ENCODE data around the gene DDX27.

The DDX27 gene

DNA sequence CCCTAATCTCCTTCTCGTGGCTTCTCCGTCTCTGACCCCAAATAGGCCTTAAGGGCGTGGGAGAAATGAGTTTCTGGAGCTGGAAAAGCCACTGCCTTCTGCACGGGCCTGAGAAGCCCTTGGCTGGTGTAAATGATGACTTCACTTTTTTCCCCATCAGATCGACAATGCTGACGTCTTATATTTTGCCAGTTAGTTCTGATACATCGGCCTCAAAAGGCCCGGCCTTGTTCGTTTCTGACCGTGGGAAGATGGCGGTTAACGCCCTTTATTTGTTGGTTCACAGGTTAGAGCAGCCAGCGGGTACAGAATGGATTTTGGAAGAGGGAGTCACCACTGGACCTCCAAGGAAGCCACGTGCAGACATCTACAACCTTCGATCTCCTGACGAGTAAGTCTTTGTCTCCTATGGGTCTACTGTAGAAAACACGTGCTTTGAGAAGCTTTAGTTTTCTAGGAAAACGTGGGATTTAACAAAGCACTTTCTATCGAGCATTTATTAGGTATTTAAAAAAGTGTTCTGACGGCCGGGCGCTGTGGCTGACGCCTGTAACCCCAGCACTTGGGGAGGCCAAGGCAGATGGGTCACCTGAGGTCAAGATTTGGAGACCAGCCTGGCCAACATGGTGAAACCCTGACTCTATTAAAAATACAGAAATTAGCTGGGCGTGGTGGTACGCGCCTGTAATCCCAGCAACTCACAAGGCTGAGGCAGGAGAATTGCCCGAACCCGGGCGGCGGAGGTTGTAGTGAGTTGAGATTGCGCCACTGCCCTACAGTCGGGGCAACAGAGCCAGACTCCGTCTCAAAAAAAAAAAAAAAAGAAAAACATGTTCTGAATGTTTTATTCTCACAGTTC lies 59.8 kb downstream of the DDX27 start:
- DNase-seq = no peak

DNA sequence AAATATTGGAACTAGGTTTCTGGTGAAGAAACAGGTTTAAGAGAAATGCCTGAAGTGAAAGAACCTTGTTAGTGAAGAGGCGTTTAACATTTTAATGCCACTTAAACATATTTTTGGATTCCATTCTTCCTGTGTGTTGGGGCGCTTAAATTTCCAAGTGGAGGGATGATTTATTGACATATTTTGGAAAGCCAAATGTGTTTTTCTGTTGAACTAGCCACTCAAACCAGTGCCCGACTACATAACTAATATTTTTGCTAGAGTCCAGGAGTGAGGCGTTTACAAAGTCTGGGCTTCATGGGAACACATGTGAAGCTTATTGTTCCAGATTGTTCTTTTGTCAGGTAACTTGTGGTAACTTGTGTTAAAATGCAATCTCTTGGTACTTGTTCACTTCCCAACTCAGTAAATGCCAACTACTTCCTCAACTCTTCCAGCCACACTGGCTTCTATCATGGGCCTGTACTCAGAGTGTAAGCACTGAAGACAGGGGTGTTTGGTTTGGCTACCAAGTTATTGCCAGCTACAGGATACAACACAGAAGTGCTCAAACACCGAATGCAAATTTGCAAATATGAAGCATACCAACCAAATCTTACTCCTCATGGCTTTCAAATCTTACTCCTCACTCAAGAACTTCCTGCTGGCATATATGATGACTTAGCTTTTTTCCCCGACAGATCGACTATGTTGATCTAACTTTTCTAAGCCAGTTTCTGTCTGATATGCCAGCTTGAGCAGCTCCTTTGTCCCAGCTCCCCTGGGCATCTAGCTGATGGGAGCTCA lies 60.7 kb downstream of the DDX27 start:
- DNase-seq = no peak

DNA sequence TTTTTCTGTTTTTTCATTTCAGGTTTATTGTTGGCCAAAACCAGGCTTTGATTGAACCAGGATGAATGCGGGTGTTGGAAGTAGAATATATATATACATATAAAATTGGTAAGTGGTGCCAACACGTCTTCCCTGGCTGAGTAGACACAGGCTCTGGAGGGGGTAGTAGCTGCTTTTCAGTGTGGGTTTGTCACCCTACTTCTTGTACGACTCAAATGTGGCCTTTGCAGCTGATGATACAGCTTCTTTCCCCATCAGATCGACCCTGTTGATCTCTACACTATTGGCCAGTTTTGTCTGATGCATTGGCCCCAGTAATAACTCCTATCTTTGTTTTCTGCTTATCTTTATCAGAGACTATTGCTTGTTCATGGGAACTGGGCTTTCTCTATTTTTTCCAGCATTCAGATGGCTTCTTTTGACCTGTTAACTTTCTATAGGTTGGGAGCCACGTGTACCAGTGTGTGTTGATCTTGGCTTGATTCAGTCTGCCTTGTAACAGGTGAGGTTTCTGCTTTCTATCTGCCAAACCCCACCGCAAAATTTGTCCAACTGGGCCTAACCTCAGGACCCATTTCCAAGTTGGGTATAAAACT lies 61.3 kb downstream of the DDX27 start:
- no peak for DNase-seq

DNA sequence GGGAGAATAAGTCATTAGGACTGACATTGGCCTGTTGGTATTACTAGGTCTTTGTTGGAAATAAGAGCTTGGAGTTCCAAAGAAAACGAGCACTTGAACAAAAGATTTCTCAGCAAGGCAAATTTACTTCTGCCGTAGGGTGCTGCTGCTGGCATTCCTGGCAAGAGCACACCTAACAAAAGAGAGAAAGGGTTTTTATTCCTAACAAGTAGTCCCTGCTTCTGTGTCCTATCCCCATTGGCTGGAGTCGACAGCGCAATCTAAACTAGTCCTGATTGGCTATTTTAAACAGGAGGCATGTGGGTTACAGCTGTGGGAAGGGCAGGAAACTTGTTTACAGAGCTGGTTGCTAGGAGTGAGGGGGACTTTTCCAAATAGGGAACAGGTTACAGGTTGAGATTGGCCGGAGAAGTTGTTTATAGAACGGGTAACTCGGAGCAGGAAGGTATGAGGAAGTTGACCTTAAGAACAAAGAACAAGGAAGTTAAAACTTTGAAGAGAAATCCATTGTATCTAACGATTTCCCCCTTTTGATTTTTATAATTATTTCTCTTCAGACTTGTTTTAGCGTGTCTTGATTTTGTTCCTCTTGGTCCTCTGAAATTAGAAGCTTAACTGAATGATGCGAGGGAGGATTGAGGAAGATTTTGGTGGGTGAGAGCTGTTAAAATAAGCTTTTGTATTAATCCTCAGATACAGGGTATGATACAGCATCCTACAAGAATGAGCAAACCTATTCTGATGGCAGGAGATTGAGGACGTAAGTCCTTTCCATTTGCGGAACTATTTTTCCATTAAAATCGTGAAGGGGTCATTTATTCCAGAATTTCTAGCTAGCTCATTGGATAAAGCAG lies 62.1 kb downstream of the DDX27 start:
- DNase-seq = peak; percentile 39 to 57 (median 48)

DNA sequence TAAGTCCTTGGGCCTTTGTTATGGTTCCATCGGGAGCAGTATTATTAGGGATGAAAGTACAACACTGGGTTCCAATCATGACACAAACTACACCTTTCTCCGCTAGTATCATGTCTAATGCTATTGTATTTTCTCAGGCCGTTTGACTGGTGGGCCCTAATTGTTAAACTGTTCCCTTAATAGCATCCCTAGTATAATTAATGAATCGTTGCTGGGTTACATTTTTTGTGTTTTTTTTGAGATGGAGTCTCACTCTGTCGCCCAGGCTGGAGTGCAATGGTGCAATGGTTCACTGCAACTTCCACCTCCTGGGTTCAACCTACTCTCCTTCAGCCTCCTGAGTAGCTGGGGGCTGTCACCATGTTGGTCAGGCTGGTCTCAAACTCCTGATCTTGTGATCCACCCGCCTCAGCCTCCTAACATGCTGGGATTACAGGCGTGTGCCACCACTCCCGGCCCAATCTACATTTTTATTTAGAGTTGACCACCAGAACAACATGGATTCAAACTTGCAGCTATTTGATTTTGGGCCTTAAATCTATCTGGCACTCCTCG lies 62.8 kb downstream of the DDX27 start:
- DNase-seq = no peak

DNA sequence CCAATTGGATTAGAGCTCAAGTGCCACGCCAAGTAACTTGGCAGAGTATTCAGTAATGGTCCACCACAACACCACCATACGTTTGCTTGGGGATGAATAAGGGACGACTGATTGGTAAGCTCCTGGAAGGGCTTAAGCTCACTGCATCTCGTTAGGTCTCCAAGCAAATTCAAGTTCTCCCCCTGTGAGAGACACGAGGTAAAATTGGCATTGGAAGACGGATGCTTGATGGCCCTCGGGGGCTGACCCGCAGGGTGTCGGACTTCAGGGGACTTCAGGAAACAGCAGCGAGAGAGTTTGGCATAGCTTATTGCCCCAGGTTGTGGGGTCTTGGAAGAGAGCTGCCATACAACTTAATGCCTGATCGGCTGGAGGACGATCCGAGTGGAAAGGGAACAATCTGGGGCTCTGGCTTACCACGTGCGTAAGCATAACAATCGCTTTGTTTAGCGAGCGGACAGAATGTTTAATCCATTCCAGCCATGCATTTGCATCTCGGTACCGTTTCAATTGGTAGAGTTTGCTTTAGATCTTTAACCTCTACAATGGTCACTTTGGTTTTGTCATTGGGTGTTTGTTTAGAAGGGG lies 63.5 kb downstream of the DDX27 start:
- DNase-seq = no peak

DNA sequence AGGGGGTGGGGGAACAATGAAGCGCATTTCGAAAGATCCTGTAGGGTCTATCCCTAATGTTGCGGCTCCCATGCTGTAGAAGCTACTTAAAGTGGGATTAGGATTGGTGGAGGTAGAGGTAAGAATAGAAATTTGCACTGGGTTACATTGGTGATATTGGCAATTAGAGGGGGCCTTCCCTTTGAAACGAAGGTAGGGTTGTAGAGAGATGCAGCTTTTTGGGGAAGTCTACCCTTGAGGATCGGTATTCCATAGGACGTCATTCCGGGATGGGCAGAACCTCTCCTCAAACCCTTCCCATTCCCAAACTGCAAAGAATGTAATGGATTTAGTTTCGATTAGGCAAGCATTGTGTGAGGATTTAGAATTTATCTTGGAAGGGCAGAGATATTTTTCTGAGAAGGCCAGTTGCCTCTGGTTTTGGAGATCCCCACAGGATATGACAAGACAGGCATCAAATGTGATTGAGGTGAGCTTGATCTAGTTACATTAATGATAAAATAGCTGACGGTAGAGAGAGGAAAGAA lies 64.0 kb downstream of the DDX27 start:
- DNase-seq = no peak

DNA sequence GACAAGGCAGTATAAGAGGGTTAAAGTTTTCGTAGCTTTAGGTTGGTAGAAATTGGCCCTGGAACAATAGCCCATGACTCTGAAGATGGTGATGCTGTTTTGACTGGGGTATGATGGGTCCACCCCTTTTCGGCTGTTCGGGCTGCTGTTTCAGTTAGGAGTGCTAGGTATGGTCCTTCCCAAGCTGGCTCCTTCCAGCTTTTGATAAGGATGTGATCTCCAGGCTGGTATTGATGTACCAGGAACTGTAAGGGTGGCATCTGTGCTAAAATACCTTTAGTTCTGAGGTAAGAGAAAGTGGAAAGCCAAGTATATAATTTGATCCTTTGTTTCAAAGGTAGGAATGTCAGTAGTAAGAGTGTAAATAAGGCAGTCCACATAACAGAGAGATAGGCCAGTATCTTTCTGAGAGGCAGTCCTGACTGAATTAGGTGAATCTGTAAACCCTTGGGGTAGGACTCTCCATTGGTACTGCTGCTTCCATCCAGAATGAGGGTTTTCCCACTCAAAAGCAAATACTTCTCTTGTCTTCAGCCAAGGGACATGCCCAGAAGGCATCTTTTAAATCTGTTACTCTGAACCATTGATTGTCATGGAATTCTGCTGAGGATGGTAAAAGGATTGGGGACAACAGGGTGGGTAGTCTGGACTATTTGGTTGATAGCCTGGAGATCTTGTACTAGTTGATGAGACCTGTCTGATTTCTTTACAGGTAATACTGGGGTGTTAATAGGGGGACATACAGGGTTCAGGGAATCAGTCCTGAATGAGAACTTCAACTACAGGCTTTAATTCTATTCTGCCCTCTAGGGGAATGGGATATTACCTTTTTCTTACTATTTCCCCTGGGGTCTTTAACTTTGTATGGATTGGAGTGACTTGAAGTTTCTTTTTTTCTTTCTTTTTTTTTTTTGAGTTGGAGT lies 64.7 kb downstream of the DDX27 start:
- no peak for DNase-seq

DNA sequence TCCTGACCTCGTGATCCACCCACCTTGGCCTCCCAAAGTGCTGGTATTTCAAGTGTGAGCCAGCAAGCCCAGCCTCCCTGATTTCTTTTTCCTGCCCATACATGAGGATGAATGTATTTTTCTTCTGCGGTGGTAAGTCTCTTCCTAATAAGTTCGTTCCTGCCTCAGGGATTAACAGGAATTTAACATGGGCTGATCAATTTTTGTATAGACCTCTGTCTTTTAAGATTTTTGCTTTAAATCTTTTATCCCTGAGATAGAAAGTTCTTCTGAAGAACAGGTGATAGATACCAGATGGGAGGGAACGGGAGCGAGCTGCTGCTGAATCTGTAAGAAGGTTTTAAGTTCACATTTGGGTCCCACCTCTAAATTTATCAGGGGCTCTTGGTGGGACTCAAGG lies 65.6 kb downstream of the DDX27 start:
- no peak for DNase-seq

DNA sequence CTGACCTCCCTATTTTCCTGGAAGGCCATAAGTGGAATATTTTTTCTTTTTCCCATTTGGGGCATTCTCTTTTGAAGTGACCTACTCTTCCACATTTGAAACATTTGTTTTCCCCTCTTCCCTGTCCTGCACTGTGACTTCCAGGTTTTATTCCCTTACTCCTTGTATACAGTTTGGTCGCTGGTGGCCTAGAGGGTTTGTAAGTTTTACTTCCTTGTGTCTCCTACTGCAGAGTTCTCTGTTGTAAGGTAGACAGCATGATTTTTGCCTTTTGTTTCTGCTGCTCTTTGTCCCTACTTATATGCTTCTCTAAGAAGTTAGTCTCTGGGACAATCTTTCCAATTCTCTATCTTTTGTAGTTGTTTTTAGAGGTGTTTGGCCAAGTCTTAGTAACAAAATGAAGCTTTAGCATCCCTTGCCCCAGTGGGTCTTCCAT lies 66.0 kb downstream of the DDX27 start:
- DNase-seq = no peak

DNA sequence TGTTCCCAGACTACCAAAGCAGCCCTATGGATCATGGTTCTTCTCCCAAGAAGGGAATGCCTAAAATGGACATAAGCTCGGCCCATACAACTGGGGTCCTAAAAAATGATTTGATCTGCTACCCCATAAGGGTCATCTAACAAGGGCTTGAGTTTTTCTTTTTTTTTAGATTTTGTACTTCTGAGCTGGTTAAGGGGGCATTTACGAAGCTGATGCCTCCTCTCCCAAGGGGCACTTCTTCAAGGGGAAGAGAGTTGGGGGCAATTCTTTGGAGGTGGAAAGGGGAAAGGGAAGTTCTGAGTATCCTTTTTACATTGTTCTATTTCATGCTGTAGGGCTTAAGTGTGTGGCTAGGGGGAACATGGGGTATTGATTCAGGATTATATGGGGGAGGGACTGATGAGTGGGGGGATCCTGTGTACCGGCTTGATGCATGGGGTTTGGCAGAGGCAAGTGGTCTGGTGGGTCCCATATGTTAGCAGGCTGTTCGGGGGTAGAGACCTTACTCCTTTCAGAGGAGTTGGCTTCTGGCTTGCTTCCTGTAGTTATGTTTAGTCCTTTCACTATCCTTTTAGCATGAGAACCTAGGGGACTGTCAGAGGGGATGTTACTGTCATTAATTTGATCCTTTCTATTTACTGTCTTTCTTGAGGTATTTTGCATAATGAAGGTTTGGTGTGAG lies 66.7 kb downstream of the DDX27 start:
- no peak for DNase-seq

DNA sequence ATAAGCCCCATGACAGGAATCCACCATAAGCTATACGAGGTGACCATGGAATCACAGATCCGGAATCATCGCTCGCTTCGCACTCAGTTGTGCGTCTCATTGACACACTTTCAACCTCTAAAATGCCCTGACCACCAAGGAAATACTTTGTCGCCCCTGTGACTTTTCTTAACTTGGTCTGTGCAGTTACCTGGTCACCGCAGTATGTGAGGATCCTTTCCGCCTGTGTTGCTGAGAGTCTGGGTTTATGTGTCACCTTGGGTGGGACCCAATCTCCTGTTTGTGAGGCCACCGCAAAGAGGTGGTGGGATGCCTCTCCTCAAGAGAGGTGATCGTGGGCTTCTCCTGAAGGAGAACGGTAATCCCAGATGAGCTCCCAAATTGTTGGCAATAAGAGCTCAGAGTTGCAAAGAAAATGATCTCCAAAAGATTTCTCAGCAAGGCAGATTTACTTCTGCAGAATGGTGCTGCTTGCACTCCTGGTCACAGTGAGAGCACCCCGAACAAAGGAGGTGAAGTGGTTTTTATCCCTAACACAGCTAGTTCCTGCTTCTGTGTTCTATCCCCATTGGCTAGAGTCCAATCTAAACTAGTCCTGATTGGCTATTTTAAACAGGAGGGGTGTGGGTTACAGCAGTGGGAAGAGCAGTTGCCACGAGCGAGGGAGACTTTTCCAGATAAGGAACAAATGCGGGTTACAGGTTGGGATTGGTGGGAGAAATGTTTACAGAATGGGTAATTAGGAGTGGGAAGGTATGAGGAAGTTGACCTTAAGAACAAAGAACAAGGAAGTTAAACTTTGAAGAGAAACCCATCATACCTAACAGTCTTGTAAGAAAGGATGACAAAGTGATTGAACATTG lies 67.7 kb downstream of the DDX27 start:
- DNase-seq = peak in 2 of 3 donors; percentile 53

DNA sequence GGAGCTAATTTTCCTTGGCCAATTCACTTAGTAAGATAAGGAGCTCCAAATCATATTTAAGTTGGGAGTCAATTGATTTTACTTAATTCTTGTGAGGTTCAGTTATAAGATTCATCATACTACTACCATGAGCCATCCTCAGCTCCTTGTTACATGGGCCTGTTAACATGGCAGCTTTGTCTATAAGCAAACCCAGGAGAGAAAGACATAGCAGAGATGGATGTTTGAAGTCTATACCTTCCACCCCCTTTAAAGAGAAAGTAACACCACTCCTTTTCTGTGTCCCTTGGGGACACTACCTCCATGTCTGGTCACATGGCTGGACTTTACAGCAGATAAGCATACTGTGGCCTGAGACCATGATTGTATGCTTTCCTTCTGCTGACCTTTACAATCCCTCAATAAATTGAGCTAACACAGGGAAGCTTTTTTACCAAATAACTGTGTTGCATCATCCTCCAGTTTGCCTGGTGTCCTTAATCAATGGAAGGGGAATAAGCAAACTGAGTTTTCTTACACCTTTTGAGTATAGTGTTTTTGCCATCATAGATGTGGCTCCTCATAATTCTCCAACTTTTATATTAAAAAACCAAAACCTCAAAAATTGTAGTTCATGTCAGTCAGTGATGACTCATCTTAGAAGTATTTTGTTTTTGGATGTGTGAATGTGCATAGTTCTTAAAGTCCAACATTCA lies 68.5 kb downstream of the DDX27 start:
- DNase-seq = no peak

DNA sequence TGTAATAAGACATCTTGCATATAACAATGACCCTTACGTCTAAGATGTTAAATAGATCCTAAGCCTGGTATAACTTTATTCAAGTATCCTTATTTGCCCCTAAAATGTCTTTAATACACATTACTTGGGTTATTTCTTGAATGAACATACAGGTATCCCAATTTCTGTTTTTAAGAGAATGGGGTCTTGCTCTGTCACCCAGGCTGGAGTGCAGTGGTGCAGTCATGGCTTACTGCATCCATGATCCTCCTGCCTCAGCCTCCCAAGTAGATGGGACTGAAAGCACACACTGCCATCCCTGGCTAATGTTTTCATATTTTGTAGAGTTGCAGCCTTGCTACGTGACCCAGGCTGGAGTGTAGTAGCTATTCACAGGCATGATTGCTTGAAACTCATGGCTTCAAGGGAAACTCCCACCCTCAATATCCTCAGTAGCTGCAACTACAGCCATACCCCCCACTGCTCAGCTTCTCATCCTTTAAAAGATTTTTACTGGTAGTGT lies 69.1 kb downstream of the DDX27 start:
- no peak for DNase-seq

DNA sequence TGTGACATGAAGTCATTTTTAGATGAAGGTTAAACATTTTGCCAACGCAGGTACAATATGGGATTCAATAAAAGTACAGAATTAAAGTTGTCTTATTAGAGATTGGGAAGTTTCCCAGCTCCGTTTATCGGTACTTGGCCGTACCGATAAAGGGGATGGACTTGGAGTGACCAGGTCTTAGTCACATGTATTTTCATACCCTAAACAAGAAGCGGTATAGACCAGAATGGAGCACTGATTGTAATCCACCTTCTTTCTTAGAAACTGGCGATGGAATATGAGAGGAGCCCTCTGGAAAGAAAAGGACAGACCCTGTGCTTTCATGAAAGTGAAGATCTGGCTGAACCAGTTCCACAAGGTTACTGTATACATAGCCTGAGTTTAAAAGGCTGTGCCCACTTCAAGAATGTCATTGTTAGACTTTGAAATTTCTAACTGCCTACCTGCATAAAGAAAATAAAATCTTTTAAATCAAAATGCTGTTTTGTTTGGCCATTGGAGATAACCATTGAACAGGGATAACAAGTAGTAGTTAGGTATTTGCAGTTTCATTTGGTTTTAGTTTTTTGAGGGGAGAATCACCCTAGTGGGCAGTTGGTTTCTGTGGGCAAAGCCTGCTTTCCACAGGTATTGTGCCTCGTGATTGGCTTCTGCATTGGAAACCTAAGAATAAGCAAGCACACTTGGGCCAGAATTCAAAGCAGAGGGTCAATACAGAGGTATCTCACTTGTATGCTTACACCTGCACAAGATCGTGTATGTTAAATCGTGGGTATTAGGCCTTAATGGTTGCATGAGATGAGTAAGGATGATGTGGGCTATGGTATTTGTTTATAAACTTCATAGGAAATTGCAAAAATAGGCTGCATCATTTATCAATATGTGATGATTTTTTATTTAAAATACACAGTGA lies 69.8 kb downstream of the DDX27 start:
- DNase-seq = no peak

DNA sequence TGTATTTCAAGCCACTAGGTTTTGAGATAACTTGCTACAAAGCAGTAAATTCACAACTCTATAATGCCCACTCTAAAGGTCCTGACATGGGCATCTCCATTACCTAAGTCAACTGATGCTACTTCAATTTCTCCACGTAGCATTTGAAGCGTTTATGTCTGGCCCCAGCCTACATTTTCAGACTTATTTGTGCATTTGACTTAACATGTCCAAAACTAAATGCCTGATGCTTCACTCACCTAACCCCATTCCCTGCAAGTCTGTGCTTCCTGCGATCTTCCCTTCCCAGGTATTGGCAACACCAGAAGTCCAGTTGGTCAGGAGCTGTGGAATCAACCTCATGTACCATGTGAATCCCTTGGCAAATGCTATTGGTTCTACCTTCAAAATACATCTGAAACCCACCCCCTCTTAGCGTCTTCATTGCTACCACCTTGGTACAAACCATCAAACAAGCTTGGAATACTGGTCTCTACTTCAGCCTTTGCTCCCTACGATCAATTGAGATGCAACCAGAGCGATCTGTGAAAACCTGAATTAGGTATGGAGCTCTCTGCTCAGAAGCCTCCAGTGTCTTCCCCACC lies 71.5 kb downstream of the DDX27 start:
- no peak for DNase-seq

DNA sequence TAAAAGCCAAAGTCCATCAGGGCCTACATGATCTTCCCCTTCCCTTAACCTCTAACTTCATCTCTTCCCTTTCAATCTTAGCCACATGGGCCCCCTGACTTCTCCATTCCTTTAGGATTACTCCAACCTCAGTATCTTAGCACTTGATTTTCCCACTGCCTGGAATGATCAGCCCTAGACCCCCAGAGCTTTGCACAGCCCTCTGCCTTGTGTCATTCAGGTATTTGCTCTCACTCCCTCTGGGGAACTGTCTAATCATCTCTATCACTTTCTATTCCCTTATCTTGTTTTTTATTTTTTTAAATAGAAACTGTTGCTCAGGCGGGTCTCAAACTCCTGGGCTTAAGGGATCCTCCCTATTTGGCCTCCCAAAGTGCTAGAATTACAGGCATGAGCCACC lies 72.0 kb downstream of the DDX27 start:
- no peak for DNase-seq
